HG02763 (cell line): ENCODE data around the gene FRY.

Experiments
- ATAC-seq: cut with Tn5 transposase; IDR thresholded peaks from one replicate; pipeline ENCODE4 v1.9.1; 2021; ENCODE audit warnings: mild to moderate bottlenecking, moderate library complexity; ENCODE audit not compliant: unreplicated experiment

The FRY gene

DNA sequence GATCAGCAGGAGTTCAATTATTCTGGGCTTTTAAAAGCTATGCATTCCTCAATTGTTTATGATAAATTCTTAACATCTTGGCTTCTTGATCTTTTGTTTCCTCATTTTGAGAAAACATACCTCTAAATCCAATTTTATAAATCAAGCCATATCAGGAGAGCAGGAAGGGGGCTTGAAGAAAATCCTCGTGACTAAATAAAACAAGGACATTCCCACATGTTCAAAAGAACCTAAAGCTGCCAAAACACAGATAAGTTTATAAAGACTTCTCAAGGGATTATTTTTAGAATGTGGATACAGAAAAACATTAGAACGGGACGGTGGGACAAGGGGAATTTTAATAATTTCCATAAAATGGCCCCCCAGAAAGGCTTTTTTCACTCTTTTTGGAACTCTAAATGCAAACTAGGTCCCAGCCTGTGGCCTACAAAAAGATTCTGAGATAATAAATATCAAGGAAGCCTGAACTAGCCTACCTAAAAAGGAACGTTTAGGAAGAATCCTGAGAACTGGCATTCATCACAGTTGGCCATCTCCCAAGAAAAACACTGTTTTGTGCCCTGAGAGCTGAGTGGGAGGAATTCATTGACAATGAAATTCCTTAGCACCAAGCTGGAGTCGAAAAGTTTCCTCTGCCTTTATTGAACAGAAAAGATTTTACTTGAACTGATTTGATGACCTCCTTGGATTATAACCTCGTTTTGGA, 253.5 kb downstream of the FRY start:
- no peak for ATAC-seq

GRCh38 chr13:32285633-32285965, 254.0 kb downstream of the FRY start:
- ATAC-seq, result no peak

GRCh38 chr13:32297206-32297605, 265.6 kb downstream of the FRY start:
- no peak for ATAC-seq

GRCh38 chr13:32298695-32299094, 267.1 kb downstream of the FRY start:
- ATAC-seq, result no peak

DNA sequence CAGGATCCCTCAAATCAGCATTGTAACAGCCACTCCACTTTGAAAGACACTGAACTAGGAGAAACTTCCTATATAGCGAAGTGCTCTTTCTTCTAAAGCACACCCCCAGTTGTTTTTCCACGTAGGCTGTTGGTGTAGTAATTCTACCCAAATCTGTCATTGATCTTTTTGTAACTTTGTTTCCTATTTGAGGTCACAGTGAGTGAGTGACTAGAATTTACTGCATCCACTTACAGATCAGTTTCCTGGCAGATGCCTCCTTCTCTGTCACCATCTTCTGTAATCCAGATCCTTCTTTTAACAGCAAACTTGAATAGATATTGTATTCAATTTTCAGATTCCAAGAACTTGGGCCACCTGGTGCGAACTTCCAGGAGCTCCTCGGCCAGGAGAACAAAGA, 268.3 kb downstream of the FRY start:
- no peak for ATAC-seq

DNA sequence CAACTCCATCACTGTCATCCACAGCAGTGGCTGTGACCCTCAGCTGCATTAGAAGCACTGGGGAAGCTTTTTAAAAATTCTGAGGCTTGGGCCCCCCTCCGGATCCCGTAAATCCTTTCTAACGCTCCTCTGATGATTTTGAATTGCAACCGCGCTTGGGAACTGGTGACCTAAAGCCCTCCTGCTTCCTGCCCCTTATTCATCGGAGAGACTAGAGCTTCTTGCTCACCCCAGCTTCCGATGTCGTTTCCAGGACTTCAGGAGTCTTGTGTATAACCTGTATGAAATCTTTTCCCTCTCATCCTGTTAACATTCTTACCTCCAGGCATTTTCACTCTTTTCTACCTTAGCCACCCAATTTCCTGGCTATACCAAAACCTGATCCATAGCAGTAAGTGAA, 268.8 kb downstream of the FRY start:
- no peak for ATAC-seq

DNA sequence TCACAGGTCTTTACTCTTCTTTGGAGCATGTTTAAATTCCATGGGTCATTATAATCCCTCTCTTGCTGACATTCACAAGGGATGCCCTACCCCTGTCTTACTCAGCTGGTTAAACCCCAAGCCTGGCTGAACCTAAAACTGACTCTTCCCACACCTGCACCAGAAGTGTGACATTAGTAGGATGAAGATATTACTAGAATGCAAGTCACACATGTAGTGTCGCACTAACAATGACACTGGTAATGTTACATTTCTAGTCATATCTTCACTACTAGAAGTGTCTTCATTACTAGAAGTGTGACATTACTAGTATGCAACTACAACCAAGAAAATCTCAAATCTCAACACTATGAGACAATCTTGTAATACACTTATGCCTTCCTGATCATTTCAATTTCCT, 269.3 kb downstream of the FRY start:
- no peak for ATAC-seq

DNA sequence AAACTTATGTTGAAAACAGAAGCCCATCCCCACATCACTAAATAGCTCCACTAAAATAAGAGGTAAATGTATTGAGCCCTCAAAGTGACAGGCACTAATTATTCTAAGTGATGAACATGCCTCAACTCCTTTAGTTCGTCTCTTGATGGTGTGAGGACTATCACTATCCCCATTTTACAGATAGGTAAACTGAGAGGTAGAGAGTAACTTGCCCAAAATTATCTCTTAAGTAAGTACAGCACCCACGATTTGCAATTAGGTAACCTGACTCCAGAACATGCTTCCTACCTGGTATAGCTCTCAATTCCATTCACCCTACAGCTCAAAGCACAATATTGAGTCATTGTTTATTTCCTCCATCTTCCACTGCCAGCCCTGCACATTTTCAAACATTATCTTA, 270.9 kb downstream of the FRY start:
- ATAC-seq, result no peak

- no peak for ATAC-seq
Observed at GRCh38 chr13:32305646-32306045, 274.1 kb downstream of the FRY start.

- ATAC-seq, result peak; percentile 12
Observed at GRCh38 chr13:32309312-32310133, 277.9 kb downstream of the FRY start.

- ATAC-seq, result peak; percentile 73
Observed at GRCh38 chr13:32310134-32310706, 278.6 kb downstream of the FRY start.

DNA sequence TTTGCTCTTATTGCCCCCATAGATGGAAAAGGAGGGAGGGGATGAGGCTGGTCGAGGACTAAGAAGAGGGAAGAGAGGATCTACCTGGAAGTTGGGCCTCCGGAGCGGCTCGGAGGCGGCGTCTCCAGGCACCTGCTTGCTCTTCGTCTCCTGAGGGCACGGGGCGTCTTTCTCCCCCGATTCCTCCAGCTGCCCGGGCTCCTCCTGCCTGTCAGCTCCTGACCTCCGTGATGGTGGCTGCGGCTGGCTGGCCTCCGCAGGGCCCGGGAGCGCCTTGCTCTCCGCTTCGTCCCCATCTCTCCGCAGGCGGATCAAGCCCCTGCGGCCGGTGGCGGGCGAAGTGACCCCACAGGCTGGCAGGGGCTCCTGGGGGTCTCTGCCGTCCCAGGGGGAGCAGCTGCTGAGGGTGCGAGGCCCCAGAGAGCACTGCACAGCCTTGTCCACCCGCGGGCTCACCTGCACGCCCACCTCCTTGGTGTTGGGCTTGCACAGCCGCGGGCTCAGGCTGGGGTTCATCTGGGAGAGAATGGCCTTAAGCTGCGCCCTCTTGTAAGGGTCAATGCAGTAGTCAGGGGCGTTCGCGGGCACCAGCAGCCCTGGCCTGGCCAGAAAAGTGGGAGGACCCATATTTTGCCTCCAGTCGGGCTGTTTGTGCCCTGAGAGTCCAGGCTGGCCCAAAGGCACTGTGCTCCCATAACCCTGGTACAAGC, 279.8 kb downstream of the FRY start:
- ATAC-seq, result no peak

- peak; percentile 7 for ATAC-seq
Observed at GRCh38 chr13:32314271-32315237, 283.0 kb downstream of the FRY start.

DNA sequence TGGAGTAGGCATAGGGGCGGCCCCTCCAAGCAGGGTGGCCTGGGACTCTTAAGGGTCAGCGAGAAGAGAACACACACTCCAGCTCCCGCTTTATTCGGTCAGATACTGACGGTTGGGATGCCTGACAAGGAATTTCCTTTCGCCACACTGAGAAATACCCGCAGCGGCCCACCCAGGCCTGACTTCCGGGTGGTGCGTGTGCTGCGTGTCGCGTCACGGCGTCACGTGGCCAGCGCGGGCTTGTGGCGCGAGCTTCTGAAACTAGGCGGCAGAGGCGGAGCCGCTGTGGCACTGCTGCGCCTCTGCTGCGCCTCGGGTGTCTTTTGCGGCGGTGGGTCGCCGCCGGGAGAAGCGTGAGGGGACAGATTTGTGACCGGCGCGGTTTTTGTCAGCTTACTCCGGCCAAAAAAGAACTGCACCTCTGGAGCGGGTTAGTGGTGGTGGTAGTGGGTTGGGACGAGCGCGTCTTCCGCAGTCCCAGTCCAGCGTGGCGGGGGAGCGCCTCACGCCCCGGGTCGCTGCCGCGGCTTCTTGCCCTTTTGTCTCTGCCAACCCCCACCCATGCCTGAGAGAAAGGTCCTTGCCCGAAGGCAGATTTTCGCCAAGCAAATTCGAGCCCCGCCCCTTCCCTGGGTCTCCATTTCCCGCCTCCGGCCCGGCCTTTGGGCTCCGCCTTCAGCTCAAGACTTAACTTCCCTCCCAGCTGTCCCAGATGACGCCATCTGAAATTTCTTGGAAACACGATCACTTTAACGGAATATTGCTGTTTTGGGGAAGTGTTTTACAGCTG, 283.9 kb downstream of the FRY start, which contains the start of the genes BRCA2 and ZAR1L:
TSS of gene BRCA2 (plus strand) at position 271 of the 790 bp plus-strand sequence. CDS start 953 bp downstream, outside the sequence.
TSS of gene ZAR1L (minus strand) at position 126 of the 790 bp plus-strand sequence. CDS start 3,438 bp downstream, outside the sequence.
- ATAC-seq, result peak; percentile 95

DNA sequence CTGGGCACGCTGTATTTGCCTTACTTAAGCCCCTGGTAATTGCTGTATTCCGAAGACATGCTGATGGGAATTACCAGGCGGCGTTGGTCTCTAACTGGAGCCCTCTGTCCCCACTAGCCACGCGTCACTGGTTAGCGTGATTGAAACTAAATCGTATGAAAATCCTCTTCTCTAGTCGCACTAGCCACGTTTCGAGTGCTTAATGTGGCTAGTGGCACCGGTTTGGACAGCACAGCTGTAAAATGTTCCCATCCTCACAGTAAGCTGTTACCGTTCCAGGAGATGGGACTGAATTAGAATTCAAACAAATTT, 284.4 kb downstream of the FRY start:
- ATAC-seq, result peak; percentile 44

DNA sequence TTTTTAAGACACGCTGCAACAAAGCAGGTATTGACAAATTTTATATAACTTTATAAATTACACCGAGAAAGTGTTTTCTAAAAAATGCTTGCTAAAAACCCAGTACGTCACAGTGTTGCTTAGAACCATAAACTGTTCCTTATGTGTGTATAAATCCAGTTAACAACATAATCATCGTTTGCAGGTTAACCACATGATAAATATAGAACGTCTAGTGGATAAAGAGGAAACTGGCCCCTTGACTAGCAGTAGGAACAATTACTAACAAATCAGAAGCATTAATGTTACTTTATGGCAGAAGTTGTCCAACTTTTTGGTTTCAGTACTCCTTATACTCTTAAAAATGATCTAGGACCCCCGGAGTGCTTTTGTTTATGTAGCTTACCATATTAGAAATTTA, 284.9 kb downstream of the FRY start:
- no peak for ATAC-seq

DNA sequence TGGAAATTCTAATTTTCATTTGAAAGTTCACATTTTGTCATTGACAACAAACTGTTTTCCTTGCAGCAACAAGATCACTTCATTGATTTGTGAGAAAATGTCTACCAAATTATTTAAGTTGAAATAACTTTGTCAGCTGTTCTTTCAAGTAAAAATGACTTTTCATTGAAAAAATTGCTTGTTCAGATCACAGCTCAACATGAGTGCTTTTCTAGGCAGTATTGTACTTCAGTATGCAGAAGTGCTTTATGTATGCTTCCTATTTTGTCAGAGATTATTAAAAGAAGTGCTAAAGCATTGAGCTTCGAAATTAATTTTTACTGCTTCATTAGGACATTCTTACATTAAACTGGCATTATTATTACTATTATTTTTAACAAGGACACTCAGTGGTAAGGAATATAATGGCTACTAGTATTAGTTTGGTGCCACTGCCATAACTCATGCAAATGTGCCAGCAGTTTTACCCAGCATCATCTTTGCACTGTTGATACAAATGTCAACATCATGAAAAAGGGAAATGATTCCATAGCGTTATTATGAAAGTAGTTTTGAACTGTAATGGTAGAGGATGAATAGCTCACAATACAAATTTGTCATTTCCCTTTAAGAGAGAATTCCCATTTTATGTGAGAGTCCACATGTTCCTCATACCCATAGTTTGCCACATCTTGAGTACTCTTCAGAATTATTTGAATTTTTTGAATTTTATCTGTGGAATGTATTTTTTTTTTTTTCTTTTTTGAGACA, 286.3 kb downstream of the FRY start:
- no peak for ATAC-seq

DNA sequence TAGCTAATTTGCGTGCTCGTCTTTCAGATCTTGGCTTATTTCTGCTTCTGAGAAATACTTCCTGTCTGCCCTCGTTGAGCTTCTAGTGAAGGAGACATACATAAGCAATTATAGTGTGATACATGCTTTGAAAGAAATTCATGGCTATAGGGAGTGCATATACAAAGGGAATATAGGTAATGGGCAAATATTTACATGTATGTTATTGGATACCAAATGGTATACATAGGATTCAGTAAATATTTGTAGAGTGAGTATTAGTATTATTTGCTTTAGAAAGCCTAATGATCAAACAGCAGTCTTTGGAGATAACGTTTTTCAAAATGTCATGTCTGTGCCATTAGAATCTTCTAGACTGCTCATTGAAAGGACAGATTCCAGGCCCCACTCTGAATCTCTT, 289.0 kb downstream of the FRY start:
- ATAC-seq, result no peak

- no peak for ATAC-seq
Observed at GRCh38 chr13:32323912-32324311, 292.3 kb downstream of the FRY start.
